ENCODE data around the gene SLC9A9. TPM values are rescaled to one million over a fixed set of nuclear protein-coding genes. Genes with fewer than 3 reads are reported as not detected.

Gene SLC9A9
- total and polyA plus RNA-seq, 2 of the 8 experiments (the other 6 are each of a cell fraction or from before 2014, with no cell fraction given), result 0.48 to 1.1 TPM

DNA sequence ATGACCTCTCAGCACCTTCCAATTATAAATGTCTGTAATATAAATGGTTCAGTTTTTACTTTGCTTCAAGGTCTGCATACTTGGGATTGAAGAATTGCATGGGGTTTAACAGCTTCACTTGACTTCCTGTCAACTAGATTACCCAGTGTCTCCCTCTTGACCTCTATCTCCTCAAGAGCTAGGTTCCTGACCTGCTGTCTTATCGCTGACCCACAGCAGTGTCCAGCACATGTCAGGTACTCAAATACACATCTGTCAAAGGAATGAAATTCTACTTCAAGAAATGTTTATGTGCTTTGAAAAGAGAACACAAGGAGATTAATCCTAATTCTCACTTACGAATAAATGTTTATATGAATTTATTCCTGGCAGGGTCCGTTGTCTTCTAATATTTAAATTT is 284.5 kb downstream of the SLC9A9 start:
- Histone ChIP-seq H4K8ac (ENCODE audit: extremely low read depth, insufficient read depth, low read length) (no peak overlapping the region), H2BK5ac (ENCODE audit: low read depth, low read length) (no peak overlapping the region), H3K9ac (replicated peaks in 1 of 4; ENCODE audit: extremely low read depth in 1 of 4, low read depth in 3 of 4, low read length in 3 of 4) (no peak overlapping the region), H3K18ac (ENCODE audit: extremely low read depth, low read length) (no peak overlapping the region), H3K27me3 (replicated peaks in 1 of 4; ENCODE audit: control insufficient read depth in 3 of 4, extremely low read depth in 1 of 4, insufficient read depth in 3 of 4, low read length in 3 of 4) (no peaks in the 10 kb centered on the region), H3K4me3 (ENCODE audit: extremely low read depth in 1 of 4, insufficient read depth in 2 of 4, low read depth in 3 of 4, low read length in 4 of 4) (no peak overlapping the region), H3K79me1 (ENCODE audit: low read depth, low read length) (no peaks in the 10 kb centered on the region), H3K4me2 (ENCODE audit: insufficient read depth in 1 of 2, low read depth in 2 of 2, low read length in 2 of 2) (no peak overlapping the region), H3K4me1 (replicated peaks in 1 of 4; ENCODE audit: control insufficient read depth in 3 of 4, insufficient read depth in 4 of 4, low read length in 3 of 4) (no peaks in the 10 kb centered on the region), H2BK20ac (ENCODE audit: low read length) (no peak overlapping the region), H3K23ac (ENCODE audit: insufficient read length) (no peak overlapping the region), H2BK15ac (ENCODE audit: low read length) (no peak overlapping the region), H3K23me2 (ENCODE audit: low read depth, low read length) (no peaks in the 10 kb centered on the region), H3K56ac (replicated peaks; ENCODE audit: insufficient read length, low read depth, low read length) (no peak overlapping the region), H2BK12ac (ENCODE audit: low read depth, low read length) (no peak overlapping the region), H4K20me1 (replicated peaks in 1 of 2; ENCODE audit: control insufficient read depth in 1 of 2, insufficient read depth in 2 of 2, low read length in 2 of 2) (no peaks in the 10 kb centered on the region), H3K9me3 (ENCODE audit: insufficient read depth in 2 of 2, low read depth in 1 of 2, low read length in 1 of 2) (0 out of 4 replicates have a peak, but pooled peaks cover 0 to 1% of the 10 kb centered on the region in 2 experiments), H3K27ac (ENCODE audit: low read depth, low read length) (no peak overlapping the region), H3K36me3 (ENCODE audit: control insufficient read depth in 2 of 4, insufficient read depth in 4 of 4, low read length in 3 of 4) (no peaks in the 10 kb centered on the region), H2BK120ac (replicated peaks; ENCODE audit: low read depth, low read length) (no peak overlapping the region), H3K14ac (ENCODE audit: insufficient read length) (no peak overlapping the region), H2AK5ac (ENCODE audit: low read depth, low read length) (no peak overlapping the region), H3K79me2 (ENCODE audit: control insufficient read depth in 1 of 2, insufficient read depth in 2 of 2, low read length in 2 of 2) (no peaks in the 10 kb centered on the region), H4K91ac (replicated peaks; ENCODE audit: insufficient read length, low read length) (no peak overlapping the region), H2AFZ (ENCODE audit: low read length) (no peak overlapping the region), H3K4ac (replicated peaks; ENCODE audit: insufficient read length, low read depth, low read length) (no peak overlapping the region), H4K5ac (ENCODE audit: insufficient read length, low read depth, low read length) (no peak overlapping the region)
- ChIA-PET CTCF (ENCODE audit: partially characterized antibody) (no interaction called here), POLR2A (ENCODE audit: partially characterized antibody) (no interaction called here)
- WGBS, 2 experiments (ENCODE audit: extremely low coverage in 1 of 2, insufficient coverage in 1 of 2, insufficient read length in 1 of 2, insufficient replicate concordance in 2 of 2, low coverage in 1 of 2, low lambda C conversion rate in 2 of 2, missing lambda C conversion rate in 1 of 2), result 90% methylated on average over 3 of the region's 3 CpGs; no CpG with 5 or more reads in 1 of the 2 experiments
- TF ChIP-seq, protein P1, sequence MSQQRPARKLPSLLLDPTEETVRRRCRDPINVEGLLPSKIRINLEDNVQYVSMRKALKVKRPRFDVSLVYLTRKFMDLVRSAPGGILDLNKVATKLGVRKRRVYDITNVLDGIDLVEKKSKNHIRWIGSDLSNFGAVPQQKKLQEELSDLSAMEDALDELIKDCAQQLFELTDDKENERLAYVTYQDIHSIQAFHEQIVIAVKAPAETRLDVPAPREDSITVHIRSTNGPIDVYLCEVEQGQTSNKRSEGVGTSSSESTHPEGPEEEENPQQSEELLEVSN (IDR thresholded peaks at IDR 0.05), result no peak
- TF ChIP-seq HDAC2 (IDR thresholded peaks at IDR 0.05; ENCODE audit: borderline replicate concordance in 1 of 2, low read depth in 2 of 2, low read length in 2 of 2), result no peak
- FAIRE-seq (no peak), DNase-seq (ENCODE audit: low read depth in 1 of 2, low spot score in 2 of 2) (no peak)
